HG02870 (cell line): ENCODE measurements around the gene ACOX1.

Experiments
- ATAC-seq: cut with Tn5 transposase; IDR thresholded peaks from one replicate; pipeline ENCODE4 v1.9.1; 2021; ENCODE audit warnings: mild to moderate bottlenecking, moderate library complexity; ENCODE audit not compliant: unreplicated experiment

Gene ACOX1

GRCh38 chr17:75913537-75914210 lies 65.3 kb downstream of the ACOX1 start:
- no peak for ATAC-seq

GRCh38 chr17:75910699-75911098 lies 68.3 kb downstream of the ACOX1 start:
- no peak for ATAC-seq

- no peak for ATAC-seq
Observed at GRCh38 chr17:75909812-75910274, 69.1 kb downstream of the ACOX1 start.

GRCh38 chr17:75909051-75909811 lies 69.7 kb downstream of the ACOX1 start:
- no peak for ATAC-seq

GRCh38 chr17:75908201-75908600 lies 70.8 kb downstream of the ACOX1 start:
- no peak for ATAC-seq

- ATAC-seq = no peak
Observed at GRCh38 chr17:75906143-75906884, 72.7 kb downstream of the ACOX1 start.

GRCh38 chr17:75904749-75905521 lies 74.0 kb downstream of the ACOX1 start, which contains the start of gene MRPL38:
MRPL38 (minus strand) TSS chr17:75904884; CDS start chr17:75904875, 9 bp downstream.
- peak; percentile 91 for ATAC-seq

- ATAC-seq = no peak
Observed at GRCh38 chr17:75902406-75902805, 76.6 kb downstream of the ACOX1 start.

- ATAC-seq = no peak
Observed at GRCh38 chr17:75901727-75902126, 77.2 kb downstream of the ACOX1 start.

- ATAC-seq = no peak
Observed at GRCh38 chr17:75900691-75901533, 78.1 kb downstream of the ACOX1 start.

GRCh38 chr17:75899767-75900468 lies 79.0 kb downstream of the ACOX1 start:
- ATAC-seq = no peak

GRCh38 chr17:75899353-75899752 lies 79.6 kb downstream of the ACOX1 start:
- ATAC-seq = no peak

- ATAC-seq = no peak
Observed at GRCh38 chr17:75898791-75899190, 80.2 kb downstream of the ACOX1 start.

- no peak for ATAC-seq
Observed at GRCh38 chr17:75898065-75898464, 80.9 kb downstream of the ACOX1 start.

GRCh38 chr17:75897160-75898019 lies 81.6 kb downstream of the ACOX1 start:
- no peak for ATAC-seq

- peak; percentile 45 for ATAC-seq
Observed at GRCh38 chr17:75896415-75897159, 82.4 kb downstream of the ACOX1 start, which contains the start of gene TRIM65. TRIM65 (minus strand) TSS chr17:75896951; CDS start chr17:75896937, 14 bp downstream.

GRCh38 chr17:75895370-75896155 lies 83.4 kb downstream of the ACOX1 start:
- no peak for ATAC-seq
